Measurements from ENCODE around the gene ARHGDIA.

The ARHGDIA gene

GRCh38 chr17:81905993-81906392 lies 34.9 kb upstream of the ARHGDIA start:
- no peak for DNase-seq

GRCh38 chr17:81905424-81905875 lies 34.3 kb upstream of the ARHGDIA start:
- DNase-seq, result no peak

GRCh38 chr17:81904600-81905423 lies 33.7 kb upstream of the ARHGDIA start:
- no peak for DNase-seq

GRCh38 chr17:81903896-81904599 lies 32.9 kb upstream of the ARHGDIA start:
- peak; percentile 8 for DNase-seq

GRCh38 chr17:81903415-81903831 lies 32.3 kb upstream of the ARHGDIA start:
- DNase-seq, result no peak

- DNase-seq, result no peak
Observed at GRCh38 chr17:81902653-81903414, 31.7 kb upstream of the ARHGDIA start.

GRCh38 chr17:81902023-81902652 lies 31.0 kb upstream of the ARHGDIA start, which contains the start of gene NPB:
Gene NPB (plus strand): TSS chr17:81902238. CDS start chr17:81902278, 40 bp downstream.
- DNase-seq, result no peak

- DNase-seq, result no peak
Observed at GRCh38 chr17:81901167-81902022, 30.3 kb upstream of the ARHGDIA start.

- DNase-seq, result no peak
Observed at GRCh38 chr17:81900181-81900820, 29.2 kb upstream of the ARHGDIA start.

GRCh38 chr17:81899514-81900166 lies 28.5 kb upstream of the ARHGDIA start:
- no peak for DNase-seq

GRCh38 chr17:81898885-81899284 lies 27.7 kb upstream of the ARHGDIA start:
- DNase-seq, result no peak

GRCh38 chr17:81898029-81898866 lies 27.1 kb upstream of the ARHGDIA start:
- DNase-seq, result no peak

GRCh38 chr17:81895400-81895799 lies 24.3 kb upstream of the ARHGDIA start:
- DNase-seq, result no peak

GRCh38 chr17:81891303-81891552 lies 20.1 kb upstream of the ARHGDIA start:
- no peak for DNase-seq

- DNase-seq, result no peak
Observed at GRCh38 chr17:81890447-81891302, 19.5 kb upstream of the ARHGDIA start.

GRCh38 chr17:81889602-81890001 lies 18.5 kb upstream of the ARHGDIA start:
- DNase-seq, result no peak

GRCh38 chr17:81888988-81889595 lies 18.0 kb upstream of the ARHGDIA start:
- DNase-seq, result no peak
